Measurements from ENCODE around the gene ZNF429.

ZNF429 gene

GRCh38 chr19:21492947-21493906 is 12.2 kb upstream of the ZNF429 start:
- no peak for TF ChIP-seq GATA2 (IDR thresholded peaks at IDR 0.05; ENCODE audit: low read depth, low read length)
- TF ChIP-seq GATA3 (IDR thresholded peaks at IDR 0.05; ENCODE audit: low read depth, low read length) = no peak

- TF ChIP-seq GATA3 (IDR thresholded peaks at IDR 0.05; ENCODE audit: low read depth, low read length) = no peak
- no peak for TF ChIP-seq GATA2 (IDR thresholded peaks at IDR 0.05; ENCODE audit: low read depth, low read length)
Observed at GRCh38 chr19:21496876-21497275, 8.5 kb upstream of the ZNF429 start.

- TF ChIP-seq GATA2 (IDR thresholded peaks at IDR 0.05; ENCODE audit: low read depth, low read length) = no peak
- no peak for TF ChIP-seq GATA3 (IDR thresholded peaks at IDR 0.05; ENCODE audit: low read depth, low read length)
Observed at GRCh38 chr19:21498651-21499050, 6.8 kb upstream of the ZNF429 start.

GRCh38 chr19:21508198-21508597 is 2.8 kb downstream of the ZNF429 start:
- TF ChIP-seq GATA2 (IDR thresholded peaks at IDR 0.05; ENCODE audit: low read depth, low read length) = no peak
- no peak for TF ChIP-seq GATA3 (IDR thresholded peaks at IDR 0.05; ENCODE audit: low read depth, low read length)

GRCh38 chr19:21513651-21514050 is 8.2 kb downstream of the ZNF429 start:
- TF ChIP-seq GATA2 (IDR thresholded peaks at IDR 0.05; ENCODE audit: low read depth, low read length) (no peak), GATA3 (IDR thresholded peaks at IDR 0.05; ENCODE audit: low read depth, low read length) (no peak)

DNA sequence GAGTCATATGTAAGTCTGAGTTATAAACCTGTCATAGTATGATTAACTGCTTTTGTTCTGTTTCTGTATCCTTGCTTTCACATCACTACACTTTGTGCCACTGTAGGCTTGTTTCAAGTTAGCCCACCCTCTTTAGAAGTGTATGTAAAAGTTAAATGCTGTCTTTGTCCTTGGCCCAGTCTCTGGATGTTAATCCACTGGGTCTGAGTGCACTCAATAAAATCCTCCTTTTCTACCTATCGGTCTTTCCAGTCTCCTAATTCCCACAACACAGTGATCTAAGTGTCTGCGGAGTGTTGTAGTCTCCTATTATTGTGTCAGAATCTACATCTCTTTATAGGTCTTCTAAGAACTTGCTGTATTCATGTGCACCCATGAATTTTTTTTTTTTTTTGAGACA is 14.1 kb downstream of the ZNF429 start:
- TF ChIP-seq GATA2 (IDR thresholded peaks at IDR 0.05; ENCODE audit: low read depth, low read length) (no peak), GATA3 (IDR thresholded peaks at IDR 0.05; ENCODE audit: low read depth, low read length) (no peak)

DNA sequence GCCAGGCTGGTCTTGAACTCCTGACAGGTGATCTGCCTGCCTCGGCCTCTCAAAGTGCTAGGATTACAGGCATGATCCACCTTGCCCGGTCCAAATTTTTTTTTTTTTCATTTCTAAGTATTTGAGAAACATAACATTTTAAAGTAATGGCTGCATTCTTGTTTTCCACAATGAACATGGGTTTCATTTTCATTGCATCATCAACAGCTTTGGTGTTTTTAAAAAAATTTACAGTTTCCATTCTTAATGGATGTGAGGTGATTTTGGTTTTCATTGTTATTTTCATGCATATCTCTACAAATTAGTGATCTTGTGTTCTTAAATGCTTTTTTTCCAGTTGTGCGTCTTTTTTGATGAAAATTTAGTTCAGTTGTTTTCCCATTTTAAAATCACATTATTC is 27.5 kb downstream of the ZNF429 start:
- TF ChIP-seq GATA2 (IDR thresholded peaks at IDR 0.05; ENCODE audit: low read depth, low read length) = no peak

DNA sequence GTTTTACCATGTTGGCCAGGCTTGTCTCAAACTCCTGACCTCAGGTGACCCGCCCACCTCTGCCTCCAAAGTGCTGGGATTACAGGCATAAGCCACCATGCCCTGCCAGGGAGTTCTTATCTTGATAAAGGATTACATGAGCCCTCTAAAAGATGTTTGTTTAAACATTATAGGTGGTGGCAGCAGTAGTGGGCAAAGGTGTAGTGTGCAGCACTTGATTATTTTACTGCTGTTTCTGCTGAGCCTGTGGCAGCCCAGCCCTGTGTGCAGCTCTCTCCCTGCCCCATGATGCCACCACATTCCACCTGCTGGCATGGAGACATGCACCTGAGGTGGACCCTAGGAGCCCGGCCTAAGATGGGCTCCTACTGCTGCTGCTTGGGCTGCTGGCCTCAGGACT is 54.0 kb downstream of the ZNF429 start:
- TF ChIP-seq GATA2 (IDR thresholded peaks at IDR 0.05; ENCODE audit: low read depth, low read length) (no peak), GATA3 (IDR thresholded peaks at IDR 0.05; ENCODE audit: low read depth, low read length) (no peak)

- TF ChIP-seq GATA2 (IDR thresholded peaks at IDR 0.05; ENCODE audit: low read depth, low read length) (no peak), GATA3 (IDR thresholded peaks at IDR 0.05; ENCODE audit: low read depth, low read length) (no peak)
Observed at GRCh38 chr19:21564406-21564805, 59.0 kb downstream of the ZNF429 start.

- TF ChIP-seq GATA2 (IDR thresholded peaks at IDR 0.05; ENCODE audit: low read depth, low read length) (no peak), GATA3 (IDR thresholded peaks at IDR 0.05; ENCODE audit: low read depth, low read length) (no peak)
Observed at GRCh38 chr19:21566073-21566472, 60.7 kb downstream of the ZNF429 start.

- TF ChIP-seq GATA2 (IDR thresholded peaks at IDR 0.05; ENCODE audit: low read depth, low read length) = no peak
- TF ChIP-seq GATA3 (IDR thresholded peaks at IDR 0.05; ENCODE audit: low read depth, low read length) = no peak
Observed at GRCh38 chr19:21568816-21569493, 63.6 kb downstream of the ZNF429 start.

DNA sequence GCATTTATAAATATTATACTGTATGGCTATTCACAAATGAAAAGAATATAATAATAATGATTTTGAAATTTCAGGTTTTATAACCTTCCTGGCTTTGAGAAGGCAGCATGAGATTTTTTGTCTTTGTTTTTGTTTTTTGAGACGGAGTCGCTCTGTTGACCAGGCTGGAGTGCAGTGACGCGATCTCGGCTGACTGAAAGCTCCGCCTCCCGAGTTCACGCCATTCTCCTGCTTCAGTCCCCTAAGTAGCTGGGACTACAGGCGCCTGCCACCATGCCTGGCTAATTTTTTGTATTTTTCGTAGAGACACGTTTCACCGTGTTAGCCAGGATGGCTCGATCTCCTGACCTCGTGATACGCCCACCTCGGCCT is 64.1 kb downstream of the ZNF429 start:
- TF ChIP-seq GATA3 (IDR thresholded peaks at IDR 0.05; ENCODE audit: low read depth, low read length) (no peak), GATA2 (IDR thresholded peaks at IDR 0.05; ENCODE audit: low read depth, low read length) (no peak)

- TF ChIP-seq GATA3 (IDR thresholded peaks at IDR 0.05; ENCODE audit: low read depth, low read length) = no peak
- no peak for TF ChIP-seq GATA2 (IDR thresholded peaks at IDR 0.05; ENCODE audit: low read depth, low read length)
Observed at GRCh38 chr19:21571316-21571715, 65.9 kb downstream of the ZNF429 start.

DNA sequence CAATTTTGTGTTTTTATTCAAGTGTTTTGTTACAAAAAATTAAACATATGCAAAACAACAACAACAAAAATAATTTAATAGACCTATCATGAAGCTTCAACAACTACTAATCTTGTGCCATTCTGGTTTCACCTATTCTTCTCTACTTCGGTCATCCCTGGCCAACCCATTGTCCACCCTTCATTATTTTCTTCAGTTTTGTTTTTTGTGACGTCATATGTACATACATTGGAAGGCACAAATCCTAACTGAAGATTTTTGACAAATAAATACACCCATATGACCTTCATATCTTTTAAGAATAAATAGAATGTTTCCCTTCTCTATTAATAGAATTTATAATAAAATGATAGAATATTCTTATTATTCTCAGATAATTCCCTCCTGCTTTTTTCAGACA is 69.2 kb downstream of the ZNF429 start:
- no peak for TF ChIP-seq GATA3 (IDR thresholded peaks at IDR 0.05; ENCODE audit: low read depth, low read length)
- TF ChIP-seq GATA2 (IDR thresholded peaks at IDR 0.05; ENCODE audit: low read depth, low read length) = no peak

DNA sequence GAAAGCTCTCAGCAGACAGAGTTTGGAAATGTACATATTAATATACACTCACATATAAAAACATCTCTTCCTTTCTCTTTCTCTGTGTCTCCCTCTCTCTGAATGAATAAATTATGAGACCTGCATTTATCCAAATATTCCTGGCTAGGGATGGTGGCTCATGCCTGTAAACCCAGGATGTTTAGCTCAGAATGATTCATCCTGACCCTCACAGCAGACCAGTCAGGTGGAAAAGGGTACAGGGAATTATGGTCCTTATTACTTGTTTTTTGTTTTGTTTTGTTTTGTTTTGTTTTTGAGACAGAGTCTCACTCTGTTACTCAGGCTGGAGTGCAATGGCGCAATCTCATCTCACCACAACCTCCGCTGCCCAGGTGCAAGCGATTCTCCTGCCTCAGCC is 71.1 kb downstream of the ZNF429 start:
- TF ChIP-seq GATA2 (IDR thresholded peaks at IDR 0.05; ENCODE audit: low read depth, low read length) = no peak
- no peak for TF ChIP-seq GATA3 (IDR thresholded peaks at IDR 0.05; ENCODE audit: low read depth, low read length)
